ENCODE measurements around the gene CYTH1.

The CYTH1 gene

DNA sequence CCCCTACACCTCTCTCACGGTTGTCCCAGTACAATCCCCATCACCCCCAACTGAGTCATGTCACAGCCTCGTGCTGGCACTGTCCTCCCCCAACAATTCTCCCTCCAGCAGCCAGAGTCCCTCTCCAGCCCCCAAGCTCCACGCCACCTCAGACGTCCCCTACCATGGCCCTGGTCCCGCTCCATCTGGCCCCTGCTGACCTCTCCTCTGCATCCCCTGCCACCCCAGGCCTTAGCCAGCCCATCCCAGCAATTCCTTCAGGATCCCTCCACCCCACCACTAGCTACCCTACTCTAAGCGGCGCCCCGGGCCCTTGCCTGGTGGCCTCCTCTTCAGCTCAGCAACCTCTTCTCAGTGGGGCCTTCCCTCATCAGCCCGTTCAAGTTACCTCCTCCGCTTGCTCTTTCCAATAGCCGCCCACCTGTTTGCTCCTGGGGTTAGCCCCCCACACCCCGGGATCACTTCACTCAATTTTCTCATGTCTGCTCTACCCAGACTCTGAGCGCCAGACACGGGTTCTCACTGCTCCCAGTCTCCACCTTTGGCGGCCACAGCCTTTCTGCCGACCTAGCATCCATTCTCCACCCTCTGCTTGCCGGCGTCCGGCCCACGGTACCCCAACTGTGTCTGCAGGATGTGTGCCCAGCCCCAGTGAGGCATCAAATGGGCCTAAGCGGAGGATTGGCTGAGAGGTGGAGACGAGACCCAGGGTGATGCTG is 112.7 kb downstream of the CYTH1 start:
- no peak for DNase-seq

DNA sequence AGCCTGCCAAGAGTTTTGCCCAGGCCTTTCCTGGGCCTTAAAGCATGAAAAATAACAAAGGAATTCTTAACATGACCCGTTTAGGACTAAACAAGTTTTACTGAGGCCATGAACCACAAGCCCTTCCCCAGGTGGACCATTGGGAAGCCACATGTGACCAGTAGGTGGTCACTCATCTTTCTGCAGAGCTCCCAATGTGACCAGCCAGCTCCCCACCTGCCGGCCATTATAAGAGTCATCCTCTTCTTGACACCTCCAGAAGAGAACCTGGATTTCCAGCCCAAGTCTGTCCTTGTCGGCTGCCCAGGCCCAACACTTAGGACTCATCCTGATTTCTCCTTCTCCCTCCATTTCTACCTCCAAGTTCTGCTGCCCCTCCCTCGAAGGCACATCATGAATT is 113.2 kb downstream of the CYTH1 start:
- DNase-seq: no peak

DNA sequence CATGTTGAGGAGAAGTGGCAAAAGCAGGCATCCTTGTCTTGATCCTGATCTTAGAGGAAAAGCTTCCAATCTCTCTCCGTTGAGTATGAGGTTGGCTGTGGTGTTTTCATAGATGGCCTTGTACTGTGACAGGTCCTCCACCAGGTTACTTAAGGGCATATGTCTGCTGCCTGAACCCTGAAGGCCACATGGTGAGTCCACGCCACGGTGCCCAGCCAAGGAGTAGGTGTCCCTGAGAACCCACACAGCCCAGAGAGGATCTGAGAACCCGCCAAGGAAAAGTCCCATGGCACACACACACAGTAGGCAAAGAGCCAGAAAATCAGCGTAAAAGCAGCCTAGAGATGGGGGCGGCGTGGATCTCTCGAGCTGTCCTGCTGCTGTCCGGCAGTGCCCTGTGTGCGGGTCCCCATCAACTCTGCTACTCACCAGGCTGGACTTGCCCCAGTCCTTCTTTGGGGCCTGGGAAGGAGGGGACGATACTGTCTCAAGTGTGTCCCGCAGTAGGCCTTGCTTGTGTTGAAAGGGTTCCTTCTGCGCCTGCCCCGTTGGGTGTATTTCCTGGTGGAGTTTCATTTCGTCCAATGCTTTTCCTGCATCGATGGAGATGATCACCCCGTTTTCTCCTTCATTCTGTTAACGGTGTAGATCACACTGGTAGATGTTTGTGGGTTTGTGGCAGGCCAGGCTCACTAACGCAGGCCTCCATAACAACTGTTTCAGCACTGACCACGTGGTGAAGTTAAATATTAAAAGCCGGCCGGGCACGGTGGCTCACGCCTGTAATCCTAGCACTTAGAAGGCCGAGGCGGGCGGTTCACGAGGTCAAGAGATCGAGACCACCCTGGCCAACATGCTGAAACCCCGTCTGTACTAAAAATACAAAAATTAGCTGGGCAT is 114.1 kb downstream of the CYTH1 start:
- peak in 1 of 2 donors; percentile 25 for DNase-seq

DNA sequence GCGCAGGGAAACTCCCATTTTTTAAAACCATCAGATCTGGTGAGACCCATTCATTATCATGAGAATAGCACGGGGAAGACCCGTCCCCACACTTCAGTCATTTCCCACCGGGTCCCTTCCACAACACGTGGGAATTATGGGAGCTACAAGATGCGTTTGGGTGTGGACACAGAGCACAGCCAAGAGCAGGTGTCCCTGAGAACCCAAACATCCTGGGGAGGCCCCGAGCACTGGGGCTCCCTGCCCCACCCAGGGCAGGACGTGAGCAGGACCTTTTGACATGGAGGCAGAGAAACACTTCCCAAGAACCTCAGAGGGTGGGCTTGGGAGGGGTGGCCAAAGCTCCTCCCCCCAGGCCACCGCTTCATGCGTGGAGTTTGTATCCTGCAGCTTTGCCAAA is 115.0 kb downstream of the CYTH1 start:
- no peak for DNase-seq

DNA sequence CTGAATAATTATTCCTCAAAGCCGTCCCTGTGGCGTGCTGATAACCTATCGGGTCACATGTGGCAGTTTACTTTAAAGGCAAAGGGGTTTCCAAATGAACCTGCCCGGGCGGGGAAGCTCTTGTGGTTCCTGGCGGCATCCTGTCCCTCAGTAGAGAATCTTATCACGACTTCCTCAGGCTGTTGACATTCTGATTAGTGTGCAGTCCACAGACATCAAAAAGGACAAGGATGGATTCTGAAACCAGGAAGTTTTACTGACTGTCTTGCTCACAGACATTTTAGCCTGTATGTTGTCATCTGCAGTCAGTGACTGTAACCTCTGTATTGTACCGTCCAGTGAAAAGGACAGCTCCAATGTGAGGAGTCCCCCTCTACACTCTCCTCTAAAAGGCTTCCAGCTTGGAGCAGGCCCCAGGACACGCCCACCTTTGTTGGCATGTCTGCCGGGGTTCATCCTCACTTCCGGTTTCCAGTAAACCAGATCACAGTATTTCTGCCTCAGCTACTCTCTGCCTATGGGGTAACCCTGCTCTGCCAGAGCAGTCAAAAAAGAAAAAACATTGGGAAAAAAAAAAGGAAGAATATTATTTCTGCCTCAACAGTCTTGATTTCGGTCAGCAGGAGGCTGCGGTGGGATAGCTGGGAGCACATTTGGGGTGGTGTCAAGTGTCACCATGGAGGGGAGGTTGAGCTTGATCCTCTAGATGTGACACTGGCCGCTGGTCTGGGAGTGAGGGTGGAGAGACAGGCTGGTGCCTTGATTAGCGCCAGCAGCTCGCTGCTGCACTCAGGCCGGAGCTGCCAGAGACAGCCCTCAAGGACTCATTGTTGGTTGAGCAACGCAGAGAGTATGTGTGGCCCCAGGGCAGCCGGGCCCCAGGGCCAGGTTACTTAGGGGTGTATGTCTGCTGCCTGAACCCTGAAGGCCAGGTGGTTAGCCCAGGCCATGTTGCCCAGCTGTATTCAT is 115.8 kb downstream of the CYTH1 start:
- peak; percentile 45 to 54 for DNase-seq

DNA sequence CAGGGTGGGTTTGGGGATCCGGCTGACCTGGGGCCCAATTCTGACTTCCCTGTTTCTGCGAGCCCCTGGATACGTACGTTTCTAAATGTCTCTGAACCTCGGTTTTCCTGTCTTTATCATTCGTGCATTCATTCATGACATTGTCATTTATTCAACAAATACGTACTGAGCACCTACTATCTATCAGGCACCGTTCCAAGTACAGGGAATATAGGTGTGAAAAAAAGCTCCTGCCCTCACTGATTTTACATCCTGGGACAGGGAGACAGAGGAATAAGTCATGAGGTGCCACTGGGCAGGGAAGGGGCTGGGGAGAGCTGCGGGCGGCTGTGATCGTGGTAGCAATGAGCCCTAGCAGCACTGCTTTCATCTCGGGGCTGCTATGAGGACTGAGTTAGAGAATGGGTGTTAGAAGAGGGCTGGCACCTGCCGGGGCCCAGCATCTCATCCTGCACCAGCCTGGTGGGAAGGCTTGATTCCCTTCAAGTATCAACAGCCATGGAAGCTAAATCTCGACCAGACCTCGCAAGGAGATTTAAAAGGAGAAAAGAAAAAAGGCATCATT is 116.6 kb downstream of the CYTH1 start:
- no peak for DNase-seq

DNA sequence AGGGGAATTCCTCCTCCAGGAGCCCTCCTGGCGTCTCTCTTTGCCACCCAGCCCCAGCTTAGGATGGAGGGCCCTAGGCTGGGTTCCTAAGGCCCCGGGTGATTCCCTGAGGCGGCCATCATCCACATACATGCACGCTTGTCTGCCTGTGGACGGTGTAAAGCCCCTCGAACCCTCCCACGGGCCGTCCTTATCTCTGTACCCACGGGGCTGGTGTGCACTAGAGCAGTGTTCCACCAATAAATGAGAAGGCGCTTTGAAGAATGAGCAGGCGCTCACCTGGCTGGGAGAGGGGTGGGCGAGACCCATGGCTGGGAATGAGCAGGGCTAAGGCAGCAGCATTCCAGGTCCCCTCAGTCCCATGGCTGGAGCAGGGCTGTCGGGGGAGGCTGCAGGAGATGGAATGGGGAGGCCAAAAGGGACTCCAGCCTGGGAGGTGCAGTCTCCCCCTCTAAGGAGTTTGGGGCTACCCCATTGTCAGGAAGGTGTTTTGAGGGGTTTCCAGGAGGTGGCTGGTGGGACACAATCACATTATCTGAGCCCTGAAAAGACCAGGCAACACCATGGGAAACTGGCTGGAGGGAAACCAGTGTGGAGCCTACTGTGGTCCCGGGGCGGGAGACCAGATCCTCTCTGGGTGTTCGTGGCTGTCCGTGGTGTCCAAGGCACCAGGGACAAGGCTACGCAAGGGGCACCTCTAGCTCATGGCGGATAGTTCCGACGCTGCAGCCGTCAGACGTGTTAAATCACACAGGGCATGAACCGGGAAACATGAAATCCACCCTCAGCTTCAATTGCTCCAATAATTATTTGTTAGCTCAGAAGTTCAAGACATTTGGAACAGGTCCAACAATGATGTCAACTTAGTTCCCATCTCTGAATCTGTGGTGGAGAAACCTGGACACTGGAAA is 117.3 kb downstream of the CYTH1 start:
- peak in 1 of 2 donors; percentile 65 for DNase-seq

DNA sequence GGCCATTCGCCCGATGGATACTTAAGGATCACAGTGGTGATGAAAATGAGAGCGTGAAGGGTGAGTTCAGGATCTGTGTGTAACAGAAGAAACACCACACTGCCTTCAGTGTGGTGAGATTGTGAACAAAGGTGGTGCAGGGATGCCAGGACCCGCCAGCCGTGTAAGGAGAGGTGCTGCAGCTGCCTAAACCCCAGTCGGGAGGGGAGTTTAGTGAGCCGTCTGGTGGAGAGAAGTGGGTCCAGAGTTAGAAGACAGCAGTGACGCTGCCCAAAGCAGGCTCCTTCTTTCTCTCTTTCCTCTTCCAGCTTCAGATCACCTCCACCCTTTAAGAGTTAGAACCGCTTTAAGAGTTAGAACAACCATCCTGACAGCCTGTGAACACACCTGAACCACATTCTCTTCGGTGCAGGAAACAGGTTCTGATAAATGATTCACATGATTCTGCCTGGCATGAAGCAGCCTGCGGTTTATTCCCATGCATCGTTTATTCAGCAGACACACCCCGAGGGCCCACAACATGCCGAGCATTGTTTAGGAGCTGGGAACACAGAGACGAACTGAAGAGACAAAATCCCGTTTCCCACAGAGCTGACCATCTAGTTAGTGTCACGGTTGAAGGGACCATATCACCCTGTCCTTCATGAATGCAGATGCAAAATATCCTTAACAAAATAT is 120.8 kb downstream of the CYTH1 start:
- DNase-seq: no peak

DNA sequence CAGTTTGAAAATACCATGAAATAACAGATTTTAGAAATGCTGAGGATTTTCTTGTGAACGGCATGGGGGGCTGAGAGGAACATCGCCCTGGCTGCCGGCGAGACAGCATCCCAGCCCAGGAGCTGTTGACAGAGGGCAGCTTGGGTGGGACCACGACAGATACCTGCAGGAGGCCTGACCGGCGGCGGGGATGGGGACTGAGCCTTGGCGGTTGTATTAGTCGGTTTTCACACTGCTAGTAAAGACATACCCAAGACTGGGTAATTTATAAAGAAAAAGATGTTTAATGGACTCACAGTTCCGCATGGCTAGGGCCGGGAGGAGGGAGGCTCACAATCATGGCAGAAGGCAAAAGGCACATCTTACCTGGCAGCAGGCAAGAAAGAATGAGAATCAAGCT is 122.5 kb downstream of the CYTH1 start:
- DNase-seq: no peak

DNA sequence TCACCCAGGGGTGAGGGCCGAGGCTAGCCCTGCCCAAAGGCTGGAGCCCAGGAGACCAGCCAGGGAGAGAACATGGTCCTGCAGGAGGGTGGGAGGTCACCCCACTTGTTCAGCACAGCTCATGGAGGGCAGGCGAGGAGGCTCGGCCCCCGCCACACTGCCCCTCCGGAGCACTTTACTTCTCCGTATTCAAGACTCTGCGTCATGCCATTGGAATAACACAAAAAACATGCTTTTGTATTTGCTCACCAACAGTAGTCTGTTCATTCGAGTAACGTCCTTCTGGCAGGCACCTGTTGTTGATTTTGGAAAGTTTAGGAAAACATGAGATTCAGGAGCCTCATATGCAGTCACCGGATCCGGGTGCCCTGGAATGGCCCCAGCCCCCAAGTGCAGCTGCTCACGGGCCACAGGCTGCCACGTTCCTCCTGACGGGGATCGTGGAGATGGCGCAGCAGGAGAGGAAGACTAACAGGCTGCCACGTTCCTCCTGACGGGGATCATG is 123.7 kb downstream of the CYTH1 start:
- no peak for DNase-seq

DNA sequence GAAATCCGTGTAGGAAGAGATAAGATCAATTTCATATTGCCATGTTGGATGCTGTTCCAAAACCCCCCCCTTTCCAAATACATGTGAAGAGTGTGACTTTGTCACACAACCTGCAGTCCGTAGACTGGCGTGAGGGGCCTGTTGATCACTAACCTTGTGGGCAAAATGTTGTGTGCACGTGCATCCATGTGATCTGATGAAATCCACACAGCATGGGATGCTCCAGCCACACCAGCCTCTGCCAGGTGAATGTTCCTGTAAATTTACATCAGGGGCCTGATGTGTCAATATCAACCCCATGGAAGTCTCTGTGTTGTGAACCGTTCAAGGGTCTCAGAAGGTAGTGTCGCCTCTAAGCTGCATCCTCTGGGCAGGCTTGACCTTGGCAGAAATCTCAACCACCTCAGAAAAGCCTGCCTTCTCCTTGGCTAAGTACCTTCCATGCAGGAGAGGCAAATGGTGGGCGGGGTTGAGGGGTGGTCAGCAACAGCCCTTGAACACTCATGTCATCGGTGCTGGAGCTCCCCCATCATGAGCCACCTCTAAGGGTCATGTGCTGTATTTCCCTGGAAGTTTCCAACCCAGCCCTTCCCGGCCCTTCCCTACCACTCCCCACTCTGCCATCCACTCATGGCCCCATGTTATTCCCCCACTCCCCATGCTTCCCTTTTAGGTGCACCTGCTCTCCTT is 126.7 kb downstream of the CYTH1 start:
- no peak for DNase-seq

DNA sequence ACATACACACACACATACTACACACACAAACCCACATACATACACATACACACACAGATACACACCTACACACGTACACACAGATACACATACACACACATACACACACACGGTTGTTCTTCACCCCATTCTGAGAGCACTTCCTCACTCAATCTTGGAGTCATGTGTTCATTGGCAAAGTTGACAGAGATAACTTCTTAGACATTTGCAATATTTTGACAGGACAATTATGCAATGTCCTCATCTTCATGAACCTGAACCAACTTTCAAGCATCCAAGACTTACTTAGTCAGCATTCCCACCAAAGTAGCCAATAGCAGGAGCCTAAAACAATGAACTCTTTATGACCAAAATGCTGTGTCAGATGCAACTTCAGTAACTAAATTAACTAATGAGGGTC is 127.7 kb downstream of the CYTH1 start:
- DNase-seq: no peak

DNA sequence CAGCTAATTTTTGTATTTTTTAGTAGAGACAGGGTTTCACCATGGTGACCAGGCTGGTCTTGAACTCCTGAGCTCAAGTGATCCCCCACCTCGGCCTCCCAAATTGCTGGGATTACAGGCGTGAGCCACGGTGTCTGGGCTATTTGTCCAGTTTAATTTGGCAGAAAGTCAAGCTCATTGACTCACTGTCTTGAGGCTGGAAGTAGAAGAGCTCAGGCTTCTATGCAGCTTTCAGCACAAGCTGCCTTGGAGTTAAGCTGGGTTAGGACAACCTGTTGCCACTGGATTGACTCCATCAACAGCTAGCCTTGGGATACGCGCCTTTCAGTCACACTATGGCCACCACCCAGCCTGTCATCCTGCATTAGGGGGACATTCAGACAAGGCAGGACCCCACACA is 128.7 kb downstream of the CYTH1 start:
- DNase-seq: no peak

DNA sequence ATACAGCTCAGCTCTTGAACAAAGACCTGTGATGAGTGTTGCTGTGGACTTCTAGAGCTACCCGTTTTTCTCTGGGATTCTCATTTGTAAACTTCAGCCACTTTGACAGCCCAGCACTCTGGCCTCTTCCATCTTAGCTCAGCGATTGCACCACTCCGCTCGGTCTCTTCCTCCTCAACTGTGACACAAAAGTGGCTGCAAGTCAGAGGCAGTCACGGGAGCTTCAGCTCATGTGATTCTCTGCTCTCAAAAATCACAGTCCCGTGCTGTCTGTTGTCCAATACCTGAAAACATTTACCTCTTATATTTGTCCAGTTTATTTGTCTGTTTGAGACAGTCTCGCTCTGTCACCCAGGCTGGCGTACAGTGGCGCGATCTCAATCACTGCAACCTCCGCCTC is 129.2 kb downstream of the CYTH1 start:
- DNase-seq: peak in 1 of 2 donors; percentile 82

DNA sequence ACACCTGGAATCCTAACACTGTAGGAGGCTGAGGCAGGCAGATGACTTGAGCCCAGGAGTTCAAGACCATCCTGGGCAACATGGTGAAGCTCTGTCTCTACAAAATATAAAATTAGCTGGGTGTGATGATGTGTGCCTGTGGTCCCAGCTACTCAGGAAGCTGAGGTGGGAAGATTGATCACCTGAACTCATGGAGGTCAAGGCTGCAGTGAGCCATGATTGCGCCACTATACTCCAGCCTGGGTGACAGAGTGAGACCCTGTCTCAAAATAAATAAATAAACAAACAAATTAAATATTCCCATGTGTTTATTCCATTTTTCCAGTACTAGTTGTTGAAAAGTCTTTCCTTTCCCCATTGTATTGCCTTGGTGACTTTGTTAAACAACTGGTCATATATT is 130.0 kb downstream of the CYTH1 start:
- DNase-seq: no peak

DNA sequence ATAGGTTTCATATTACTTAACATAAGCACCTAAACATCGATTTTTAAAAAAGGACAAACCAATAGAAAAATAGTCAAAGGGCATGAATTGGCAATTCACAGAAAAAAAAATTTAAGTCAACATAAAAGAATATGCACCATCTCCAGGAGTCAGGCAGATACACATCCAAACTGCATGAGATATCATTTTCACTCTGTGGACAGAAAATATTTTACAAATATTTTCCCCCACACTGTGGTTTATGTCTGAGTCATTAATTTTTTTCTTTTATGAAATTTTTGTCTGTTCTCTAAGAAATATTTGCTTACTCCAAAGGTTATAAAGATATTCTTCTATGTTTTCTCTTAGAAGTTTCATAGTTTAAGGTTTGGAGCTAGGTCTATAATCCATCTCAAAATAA is 130.5 kb downstream of the CYTH1 start:
- DNase-seq: no peak

DNA sequence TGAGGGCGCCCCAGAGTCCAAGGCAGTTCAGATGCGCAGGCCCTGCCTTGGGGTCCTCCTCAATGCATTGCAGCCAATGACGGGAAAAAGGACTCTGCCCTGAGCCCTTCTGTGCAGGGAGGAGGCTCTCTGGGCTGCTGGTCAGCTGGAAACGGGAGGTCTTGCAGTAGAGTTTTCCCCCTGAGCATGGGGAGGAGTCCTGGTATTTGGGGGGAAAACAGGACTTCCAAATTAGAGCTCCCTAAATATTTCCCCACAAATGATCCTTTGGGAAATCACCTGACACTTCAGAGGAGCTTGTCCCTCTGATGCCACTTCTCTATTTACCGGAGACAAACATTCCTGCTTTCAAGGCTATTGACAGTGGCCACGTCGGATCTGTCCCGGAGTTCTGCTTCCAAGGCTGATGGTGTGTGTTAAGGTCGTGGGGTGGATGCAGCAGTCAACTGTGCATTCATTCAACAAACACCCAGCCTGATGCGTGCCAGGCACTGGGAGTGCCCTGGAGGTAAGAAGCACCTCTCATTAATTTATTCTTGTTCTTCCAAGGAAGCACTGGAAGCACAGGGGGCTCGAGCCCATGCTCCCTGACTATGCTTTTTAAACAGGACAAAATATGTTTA is 131.9 kb downstream of the CYTH1 start:
- DNase-seq: no peak

DNA sequence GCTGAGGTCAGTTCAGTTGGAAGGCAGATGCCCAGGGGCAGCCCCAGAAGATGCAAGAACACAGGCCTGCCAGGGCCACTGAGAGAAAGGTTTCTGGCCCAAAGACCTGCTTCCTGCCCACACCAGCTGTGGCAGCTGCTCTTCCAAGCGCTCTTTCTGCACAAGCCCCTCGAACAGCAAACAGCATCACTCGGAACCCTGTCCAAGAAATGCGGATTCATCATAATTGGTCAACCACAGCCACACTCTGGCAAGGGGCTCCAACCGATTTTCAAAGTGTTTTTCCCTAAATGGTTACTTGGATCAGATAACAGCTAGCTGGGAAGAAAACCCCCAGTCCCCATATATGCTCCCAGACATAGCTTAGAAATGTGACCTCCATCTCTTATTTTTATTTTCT is 133.8 kb downstream of the CYTH1 start:
- DNase-seq: no peak

DNA sequence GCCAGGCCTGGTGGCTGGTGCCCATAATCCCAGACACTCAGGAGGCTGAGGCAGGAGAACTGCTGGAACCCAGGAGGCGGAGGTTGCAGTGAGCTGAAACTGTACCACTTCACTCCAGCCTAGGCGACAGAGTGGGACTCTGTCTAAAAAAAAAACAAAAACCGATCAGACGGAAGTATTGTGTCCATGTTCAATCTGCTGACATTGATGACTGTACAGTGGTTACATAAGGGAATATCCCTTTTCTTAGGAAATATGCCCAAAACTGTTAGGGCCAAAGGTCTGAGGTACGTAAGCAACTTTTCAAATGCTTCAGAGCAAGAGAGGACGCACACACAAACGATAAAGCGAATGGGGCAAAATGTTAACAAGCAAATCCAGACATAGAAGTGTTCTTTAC is 135.0 kb downstream of the CYTH1 start:
- peak; percentile 74 to 85 for DNase-seq
